Measurements from ENCODE around the gene UNC13C. TPM values are rescaled to one million over a fixed set of nuclear protein-coding genes. Genes with fewer than 3 reads are reported as not detected.

Gene UNC13C
- total RNA-seq, 1 donor from 2014 or later, result 0.22 TPM

GRCh38 chr15:54127574-54127973, 149.3 kb downstream of the UNC13C start:
- intact Hi-C loops (cut with micrococcal nuclease), result no loop called here
- Histone ChIP-seq H3K27ac (replicated peaks) (no peak overlapping the region), H3K27me3 (ENCODE audit: low read depth) (no peaks in the 10 kb centered on the region), H3K4me3 (no peak overlapping the region), H3K9me3 (replicated peaks) (no peaks in the 10 kb centered on the region), H3K4me1 (no peaks in the 10 kb centered on the region), H3K36me3 (no peaks in the 10 kb centered on the region)
- TF ChIP-seq, protein P1, sequence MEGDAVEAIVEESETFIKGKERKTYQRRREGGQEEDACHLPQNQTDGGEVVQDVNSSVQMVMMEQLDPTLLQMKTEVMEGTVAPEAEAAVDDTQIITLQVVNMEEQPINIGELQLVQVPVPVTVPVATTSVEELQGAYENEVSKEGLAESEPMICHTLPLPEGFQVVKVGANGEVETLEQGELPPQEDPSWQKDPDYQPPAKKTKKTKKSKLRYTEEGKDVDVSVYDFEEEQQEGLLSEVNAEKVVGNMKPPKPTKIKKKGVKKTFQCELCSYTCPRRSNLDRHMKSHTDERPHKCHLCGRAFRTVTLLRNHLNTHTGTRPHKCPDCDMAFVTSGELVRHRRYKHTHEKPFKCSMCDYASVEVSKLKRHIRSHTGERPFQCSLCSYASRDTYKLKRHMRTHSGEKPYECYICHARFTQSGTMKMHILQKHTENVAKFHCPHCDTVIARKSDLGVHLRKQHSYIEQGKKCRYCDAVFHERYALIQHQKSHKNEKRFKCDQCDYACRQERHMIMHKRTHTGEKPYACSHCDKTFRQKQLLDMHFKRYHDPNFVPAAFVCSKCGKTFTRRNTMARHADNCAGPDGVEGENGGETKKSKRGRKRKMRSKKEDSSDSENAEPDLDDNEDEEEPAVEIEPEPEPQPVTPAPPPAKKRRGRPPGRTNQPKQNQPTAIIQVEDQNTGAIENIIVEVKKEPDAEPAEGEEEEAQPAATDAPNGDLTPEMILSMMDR (IDR thresholded peaks at IDR 0.05; ENCODE audit: borderline replicate concordance), result no peak
- DNase-seq, result no peak

DNA sequence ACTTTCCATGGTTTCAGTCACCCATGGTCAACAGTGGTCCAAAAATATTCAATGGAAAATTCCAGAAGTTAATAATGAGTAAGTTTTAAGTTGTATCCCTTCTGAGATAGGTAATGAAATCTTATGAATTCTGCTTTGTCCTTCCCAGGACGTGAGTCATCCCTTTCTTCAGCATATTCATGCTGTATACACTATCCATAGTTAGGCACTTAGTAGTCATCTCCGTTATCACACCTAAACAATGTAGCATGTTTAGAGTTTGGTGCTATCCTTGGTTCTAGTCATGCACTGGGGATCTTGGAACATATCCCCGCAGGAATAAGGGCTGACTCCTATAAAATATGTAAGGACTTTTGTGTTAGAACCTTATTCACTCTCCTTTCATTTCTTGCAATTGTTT, 153.2 kb downstream of the UNC13C start:
- Histone ChIP-seq H3K27ac (replicated peaks) (no peak overlapping the region), H3K4me3 (no peak overlapping the region), H3K27me3 (ENCODE audit: low read depth) (no peaks in the 10 kb centered on the region), H3K36me3 (no peaks in the 10 kb centered on the region), H3K4me1 (no peaks in the 10 kb centered on the region), H3K9me3 (replicated peaks) (peaks cover 9% of the 10 kb centered on the region)
- TF ChIP-seq, protein P1 (IDR thresholded peaks at IDR 0.05; ENCODE audit: borderline replicate concordance), result no peak
- no peak for DNase-seq
- intact Hi-C loops (cut with micrococcal nuclease), result no loop called here

- Histone ChIP-seq H3K36me3 (no peaks in the 10 kb centered on the region), H3K4me1 (no peaks in the 10 kb centered on the region), H3K27me3 (ENCODE audit: low read depth) (no peaks in the 10 kb centered on the region), H3K27ac (replicated peaks) (no peak overlapping the region), H3K4me3 (no peak overlapping the region), H3K9me3 (replicated peaks) (no peaks in the 10 kb centered on the region)
- intact Hi-C loops (cut with micrococcal nuclease), result no loop called here
- TF ChIP-seq, protein P1 (IDR thresholded peaks at IDR 0.05; ENCODE audit: borderline replicate concordance), result no peak
- no peak for DNase-seq
Observed at GRCh38 chr15:54149115-54149531, 170.9 kb downstream of the UNC13C start.

DNA sequence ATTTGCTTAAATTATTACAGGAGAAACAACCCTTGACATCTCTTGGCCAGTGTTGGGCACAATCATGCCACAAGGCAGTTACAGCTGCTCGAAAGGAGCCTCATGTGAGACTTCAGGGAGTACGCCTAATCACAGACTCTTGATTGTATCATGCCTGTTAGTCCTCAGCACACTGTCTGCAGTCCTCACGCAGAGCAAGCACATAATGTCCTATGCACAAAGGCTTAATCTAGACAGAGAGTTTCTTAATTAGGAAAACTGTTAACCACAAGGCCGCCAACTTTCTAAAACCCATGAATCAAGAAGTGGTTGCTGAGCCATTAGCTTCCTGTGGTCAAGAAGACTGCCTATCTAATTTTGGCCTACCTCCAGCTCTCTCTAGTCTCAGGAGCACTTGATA, 172.0 kb downstream of the UNC13C start:
- Histone ChIP-seq H3K27ac (replicated peaks) (no peak overlapping the region), H3K4me3 (no peak overlapping the region), H3K9me3 (replicated peaks) (no peaks in the 10 kb centered on the region), H3K4me1 (no peaks in the 10 kb centered on the region), H3K27me3 (ENCODE audit: low read depth) (no peaks in the 10 kb centered on the region), H3K36me3 (no peaks in the 10 kb centered on the region)
- intact Hi-C loops (cut with micrococcal nuclease), result no loop called here
- TF ChIP-seq, protein P1 (IDR thresholded peaks at IDR 0.05; ENCODE audit: borderline replicate concordance), result no peak
- no peak for DNase-seq

DNA sequence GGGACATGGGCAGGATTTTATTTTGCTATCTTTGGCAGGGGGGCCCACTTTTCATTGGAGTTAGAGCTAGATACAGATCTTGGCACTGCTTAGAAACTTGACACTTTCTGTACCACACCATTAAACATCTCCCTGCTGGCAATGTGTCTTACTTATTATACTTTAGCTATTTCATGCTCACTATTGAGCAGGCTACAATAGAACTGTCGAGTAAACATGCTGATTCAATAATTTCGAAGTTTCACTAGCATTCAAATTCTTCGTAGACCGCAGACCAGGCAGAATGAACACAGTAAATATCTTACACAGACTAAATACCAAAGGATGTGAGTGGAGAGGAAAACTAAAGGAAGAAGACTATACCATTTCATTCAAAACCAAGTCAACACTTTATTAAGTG, 180.8 kb downstream of the UNC13C start:
- Histone ChIP-seq H3K36me3 (no peaks in the 10 kb centered on the region), H3K9me3 (replicated peaks) (no peaks in the 10 kb centered on the region), H3K4me3 (no peak overlapping the region), H3K27ac (replicated peaks) (no peak overlapping the region), H3K4me1 (no peaks in the 10 kb centered on the region), H3K27me3 (ENCODE audit: low read depth) (no peaks in the 10 kb centered on the region)
- no peak for DNase-seq
- TF ChIP-seq, protein P1 (IDR thresholded peaks at IDR 0.05; ENCODE audit: borderline replicate concordance), result no peak
- intact Hi-C loops (cut with micrococcal nuclease), result no loop called here

- H3K27me3 ChIP-seq (ENCODE audit: low read depth), result no peaks in the 10 kb centered on the region
- no peak overlapping the region for H3K4me3 ChIP-seq
- no peaks in the 10 kb centered on the region for H3K36me3 ChIP-seq
- DNase-seq, result no peak
- H3K4me1 ChIP-seq, result no peaks in the 10 kb centered on the region
- TF ChIP-seq, protein P1 (IDR thresholded peaks at IDR 0.05; ENCODE audit: borderline replicate concordance), result no peak
- no peak overlapping the region for H3K27ac ChIP-seq (replicated peaks)
- intact Hi-C loops (cut with micrococcal nuclease), result no loop called here
- H3K9me3 ChIP-seq (replicated peaks), result peaks cover 16% of the 10 kb centered on the region
Observed at GRCh38 chr15:54187325-54187724, 209.1 kb downstream of the UNC13C start.
